ENCODE results near the gene FSTL4.

GRCh38 chr5:133461796-133462516, 150.4 kb downstream of the FSTL4 start:
- TF ChIP-seq, protein P1, sequence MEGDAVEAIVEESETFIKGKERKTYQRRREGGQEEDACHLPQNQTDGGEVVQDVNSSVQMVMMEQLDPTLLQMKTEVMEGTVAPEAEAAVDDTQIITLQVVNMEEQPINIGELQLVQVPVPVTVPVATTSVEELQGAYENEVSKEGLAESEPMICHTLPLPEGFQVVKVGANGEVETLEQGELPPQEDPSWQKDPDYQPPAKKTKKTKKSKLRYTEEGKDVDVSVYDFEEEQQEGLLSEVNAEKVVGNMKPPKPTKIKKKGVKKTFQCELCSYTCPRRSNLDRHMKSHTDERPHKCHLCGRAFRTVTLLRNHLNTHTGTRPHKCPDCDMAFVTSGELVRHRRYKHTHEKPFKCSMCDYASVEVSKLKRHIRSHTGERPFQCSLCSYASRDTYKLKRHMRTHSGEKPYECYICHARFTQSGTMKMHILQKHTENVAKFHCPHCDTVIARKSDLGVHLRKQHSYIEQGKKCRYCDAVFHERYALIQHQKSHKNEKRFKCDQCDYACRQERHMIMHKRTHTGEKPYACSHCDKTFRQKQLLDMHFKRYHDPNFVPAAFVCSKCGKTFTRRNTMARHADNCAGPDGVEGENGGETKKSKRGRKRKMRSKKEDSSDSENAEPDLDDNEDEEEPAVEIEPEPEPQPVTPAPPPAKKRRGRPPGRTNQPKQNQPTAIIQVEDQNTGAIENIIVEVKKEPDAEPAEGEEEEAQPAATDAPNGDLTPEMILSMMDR (IDR thresholded peaks at IDR 0.05; ENCODE audit: poor library complexity): no peak
- no peak for TF ChIP-seq EZH2 (IDR thresholded peaks at IDR 0.05; ENCODE audit: borderline replicate concordance)
- TF ChIP-seq EZH2phosphoT487 (IDR thresholded peaks at IDR 0.05; ENCODE audit: low read depth, severe bottlenecking, unreplicated experiment): no peak
